ENCODE results near the gene TMEM229B. TPM values are rescaled to one million over a fixed set of nuclear protein-coding genes. Genes with fewer than 3 reads are reported as not detected.

TMEM229B gene
- total and polyA plus RNA-seq, 2 of the 4 experiments (the other 2 are of a cell fraction): under 0.01 TPM; not detected in 1

DNA sequence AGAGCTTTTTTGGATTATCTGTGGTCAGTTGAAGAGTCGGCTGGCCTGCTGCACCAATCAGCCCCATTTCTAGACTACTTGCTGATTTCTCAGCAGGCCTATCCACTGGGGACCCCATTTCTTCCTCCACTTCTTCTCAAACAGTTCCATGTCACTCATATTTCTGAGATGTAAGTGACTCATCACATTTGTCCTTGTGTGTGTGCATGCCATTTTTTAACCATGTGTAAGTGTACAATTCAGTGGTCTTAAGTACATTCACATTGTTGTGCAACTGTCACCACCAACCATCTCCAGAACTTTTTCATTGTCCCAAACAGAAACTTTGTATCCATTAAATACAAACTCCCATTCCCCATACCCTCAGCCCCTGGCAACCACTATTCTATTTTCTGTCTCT, 14.2 kb downstream of the TMEM229B start (continued):
- TF ChIP-seq MAZ (IDR thresholded peaks at IDR 0.05; ENCODE audit: borderline replicate concordance, low read depth, low read length) (no peak), SMC3 (IDR thresholded peaks at IDR 0.05; ENCODE audit: low read depth, low read length) (no peak), RAD21 (IDR thresholded peaks at IDR 0.05; ENCODE audit: low read length) (no peak)
- TF ChIP-seq, protein P1, sequence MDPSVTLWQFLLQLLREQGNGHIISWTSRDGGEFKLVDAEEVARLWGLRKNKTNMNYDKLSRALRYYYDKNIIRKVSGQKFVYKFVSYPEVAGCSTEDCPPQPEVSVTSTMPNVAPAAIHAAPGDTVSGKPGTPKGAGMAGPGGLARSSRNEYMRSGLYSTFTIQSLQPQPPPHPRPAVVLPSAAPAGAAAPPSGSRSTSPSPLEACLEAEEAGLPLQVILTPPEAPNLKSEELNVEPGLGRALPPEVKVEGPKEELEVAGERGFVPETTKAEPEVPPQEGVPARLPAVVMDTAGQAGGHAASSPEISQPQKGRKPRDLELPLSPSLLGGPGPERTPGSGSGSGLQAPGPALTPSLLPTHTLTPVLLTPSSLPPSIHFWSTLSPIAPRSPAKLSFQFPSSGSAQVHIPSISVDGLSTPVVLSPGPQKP (IDR thresholded peaks at IDR 0.05; ENCODE audit: borderline replicate concordance, low read depth, low read length): no peak

DNA sequence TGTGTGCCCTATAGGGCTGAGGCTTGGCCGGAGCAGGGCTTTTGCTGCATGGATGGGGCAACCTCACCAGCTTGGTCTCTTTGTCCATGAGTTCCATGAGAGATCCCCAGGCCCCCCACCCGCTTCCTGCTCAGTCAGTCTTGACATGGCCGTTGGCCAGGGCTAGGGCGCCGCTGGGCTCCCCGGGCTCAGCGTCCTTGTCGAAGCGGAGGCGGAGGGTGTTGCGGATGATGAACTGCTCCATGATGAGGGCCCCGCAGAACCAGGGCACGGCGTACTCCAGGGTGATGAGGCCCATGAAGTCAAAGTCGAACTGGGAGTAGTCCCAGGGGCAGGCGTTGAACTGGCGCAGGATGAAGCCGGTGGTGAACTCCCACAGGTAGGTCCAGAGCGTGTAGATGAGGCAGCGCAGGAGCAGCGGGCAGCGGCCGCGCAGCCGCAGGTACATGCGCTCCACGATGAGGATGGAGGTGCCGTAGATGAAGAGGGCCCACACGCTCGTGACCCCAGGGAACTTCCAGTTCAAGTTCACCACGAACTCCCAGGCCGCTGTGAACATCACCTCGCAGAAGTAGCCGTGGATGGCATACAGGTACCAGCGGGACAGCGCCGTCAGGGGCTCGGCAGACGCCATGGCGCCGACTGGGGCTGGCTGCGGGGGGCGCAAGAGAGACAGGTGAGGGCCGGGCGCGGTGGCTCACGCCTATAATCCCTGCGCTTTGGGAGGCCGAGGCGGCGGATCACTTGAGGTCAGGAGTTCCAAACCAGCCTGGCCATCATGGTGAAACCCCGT, 15.0 kb downstream of the TMEM229B start:
- Histone ChIP-seq H3K27ac (ENCODE audit: insufficient read depth, low read length) (no peak overlapping the region), H3K23ac (ENCODE audit: low read depth, low read length) (no peak overlapping the region), H3K56ac (ENCODE audit: extremely low read depth, insufficient read depth, low read length) (no peak overlapping the region), H2AFZ (replicated peaks; ENCODE audit: low read length, poor library complexity) (no peak overlapping the region), H3K14ac (replicated peaks; ENCODE audit: low read depth, low read length) (no peak overlapping the region), H4K8ac (ENCODE audit: low read depth in 2 of 2, low read length in 2 of 2) (no peak overlapping the region), H3K36me3 (ENCODE audit: control insufficient read depth, insufficient read depth, low read length) (no peaks in the 10 kb centered on the region), H2AK9ac (replicated peaks; ENCODE audit: low read depth, low read length, poor library complexity) (no peak overlapping the region), H3K4me3 (ENCODE audit: insufficient read depth, low read depth, low read length) (no peak overlapping the region), H3K79me1 (ENCODE audit: low read depth in 1 of 2, low read length in 2 of 2) (no peaks in the 10 kb centered on the region), H3K9me3 (ENCODE audit: control insufficient read depth, insufficient read depth, low read length) (no peaks in the 10 kb centered on the region), H3K4me2 (ENCODE audit: low read depth, low read length) (no peak overlapping the region), H2BK20ac (ENCODE audit: low read depth, low read length) (no peak overlapping the region), H3K18ac (ENCODE audit: low read depth, low read length) (no peak overlapping the region), H2BK5ac (ENCODE audit: low read depth, low read length, poor library complexity, severe bottlenecking) (no peak overlapping the region), H3K4me1 (ENCODE audit: control insufficient read depth, insufficient read depth, low read length) (no peaks in the 10 kb centered on the region), H4K91ac (ENCODE audit: insufficient read depth, low read depth, low read length) (no peak overlapping the region), H3K9ac (ENCODE audit: low read depth, low read length) (no peak overlapping the region), H2BK120ac (ENCODE audit: low read depth, low read length) (no peak overlapping the region), H3K4ac (ENCODE audit: low read depth, low read length) (no peak overlapping the region), H4K20me1 (ENCODE audit: insufficient read depth, low read length) (no peaks in the 10 kb centered on the region), H3K9me1 (ENCODE audit: insufficient read depth, low read length) (no peaks in the 10 kb centered on the region), H3K27me3 (ENCODE audit: control insufficient read depth, insufficient read depth, low read length) (peaks cover 3% of the 10 kb centered on the region; the same call in 1 of the 2 replicates), H2BK15ac (ENCODE audit: low read depth, low read length) (no peak overlapping the region), H2AK5ac (ENCODE audit: low read depth, low read length) (no peak overlapping the region), H4K5ac (ENCODE audit: low read depth, low read length) (no peak overlapping the region)
- no peak for DNase-seq
- in situ Hi-C loops (cut with MboI; ENCODE audit: low sequenced_read_pairs): no loop called here
- dilution Hi-C loops (cut with HindIII; ENCODE audit: low sequenced_read_pairs, unreplicated experiment): no loop called here
- ChIA-PET CTCF (no interaction called here), POLR2A (ENCODE audit: unreplicated experiment) (no interaction called here)
- ATAC-seq (ENCODE audit: low read depth): no peak
- 92% methylated on average over 38 of the region's 52 CpGs; no CpG with 5 or more reads in 1 of the 2 experiments for WGBS, 2 experiments (ENCODE audit: extremely low coverage in 2 of 2, insufficient read length in 1 of 2)
- intact Hi-C loops (cut with micrococcal nuclease): no loop called here
- BruUV-seq (replicated peaks): no TSS peak
- TF ChIP-seq CEBPB (IDR thresholded peaks at IDR 0.05; ENCODE audit: low read depth, low read length) (no peak), POLR2A (IDR thresholded peaks at IDR 0.05; ENCODE audit: low read depth, low read length) (no peak), MAZ (IDR thresholded peaks at IDR 0.05; ENCODE audit: borderline replicate concordance, low read depth, low read length) (no peak), MXI1 (IDR thresholded peaks at IDR 0.05; ENCODE audit: borderline replicate concordance, low read depth, low read length) (no peak), FOS (IDR thresholded peaks at IDR 0.05; ENCODE audit: low read depth, low read length) (no peak), MAFK (IDR thresholded peaks at IDR 0.05; ENCODE audit: low read depth, low read length) (no peak), RAD21 (IDR thresholded peaks at IDR 0.05; ENCODE audit: low read length) (no peak), CHD1 (IDR thresholded peaks at IDR 0.05; ENCODE audit: low read depth, low read length) (no peak), RFX5 (IDR thresholded peaks at IDR 0.05; ENCODE audit: low read depth, low read length) (no peak), NFE2L2 (IDR thresholded peaks at IDR 0.05; ENCODE audit: low read depth, low read length) (no peak)
- TF ChIP-seq, protein P1 (IDR thresholded peaks at IDR 0.05; ENCODE audit: borderline replicate concordance, low read depth, low read length): no peak
- TF ChIP-seq, protein P2, sequence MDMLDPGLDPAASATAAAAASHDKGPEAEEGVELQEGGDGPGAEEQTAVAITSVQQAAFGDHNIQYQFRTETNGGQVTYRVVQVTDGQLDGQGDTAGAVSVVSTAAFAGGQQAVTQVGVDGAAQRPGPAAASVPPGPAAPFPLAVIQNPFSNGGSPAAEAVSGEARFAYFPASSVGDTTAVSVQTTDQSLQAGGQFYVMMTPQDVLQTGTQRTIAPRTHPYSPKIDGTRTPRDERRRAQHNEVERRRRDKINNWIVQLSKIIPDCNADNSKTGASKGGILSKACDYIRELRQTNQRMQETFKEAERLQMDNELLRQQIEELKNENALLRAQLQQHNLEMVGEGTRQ (IDR thresholded peaks at IDR 0.05; ENCODE audit: low read depth, low read length): no peak
